Measurements from ENCODE around the gene EBF4. TPM values are rescaled to one million over a fixed set of nuclear protein-coding genes. Genes with fewer than 3 reads are reported as not detected.

EBF4 gene
- total RNA-seq, 6 experiments from 2014 or later: 2.8 to 16.6 (median 6.2) TPM

GRCh38 chr20:2687514-2687913 is 5.1 kb upstream of the EBF4 start:
- 39% methylated on average over 5 of the region's 6 CpGs for WGBS (ENCODE audit: insufficient coverage, low coverage, low lambda C conversion rate, missing lambda C conversion rate)
- intact Hi-C loops (cut with DNase I): no loop called here
- no peak for ATAC-seq
- Histone ChIP-seq H3K4me3 (no peak overlapping the region), H3K9me3 (no peaks in the 10 kb centered on the region), H3K36me3 (no peaks in the 10 kb centered on the region), H3K27me3 (no peaks in the 10 kb centered on the region), H3K4me1 (peaks cover 0 to 5% (median 0%) of the 10 kb centered on the region in 4 donors), H3K27ac (no peak overlapping the region)
- TF ChIP-seq, protein P1, sequence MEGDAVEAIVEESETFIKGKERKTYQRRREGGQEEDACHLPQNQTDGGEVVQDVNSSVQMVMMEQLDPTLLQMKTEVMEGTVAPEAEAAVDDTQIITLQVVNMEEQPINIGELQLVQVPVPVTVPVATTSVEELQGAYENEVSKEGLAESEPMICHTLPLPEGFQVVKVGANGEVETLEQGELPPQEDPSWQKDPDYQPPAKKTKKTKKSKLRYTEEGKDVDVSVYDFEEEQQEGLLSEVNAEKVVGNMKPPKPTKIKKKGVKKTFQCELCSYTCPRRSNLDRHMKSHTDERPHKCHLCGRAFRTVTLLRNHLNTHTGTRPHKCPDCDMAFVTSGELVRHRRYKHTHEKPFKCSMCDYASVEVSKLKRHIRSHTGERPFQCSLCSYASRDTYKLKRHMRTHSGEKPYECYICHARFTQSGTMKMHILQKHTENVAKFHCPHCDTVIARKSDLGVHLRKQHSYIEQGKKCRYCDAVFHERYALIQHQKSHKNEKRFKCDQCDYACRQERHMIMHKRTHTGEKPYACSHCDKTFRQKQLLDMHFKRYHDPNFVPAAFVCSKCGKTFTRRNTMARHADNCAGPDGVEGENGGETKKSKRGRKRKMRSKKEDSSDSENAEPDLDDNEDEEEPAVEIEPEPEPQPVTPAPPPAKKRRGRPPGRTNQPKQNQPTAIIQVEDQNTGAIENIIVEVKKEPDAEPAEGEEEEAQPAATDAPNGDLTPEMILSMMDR (IDR thresholded peaks at IDR 0.05): no peak
- no peak for TF ChIP-seq POLR2A (IDR thresholded peaks at IDR 0.05)
- DNase-seq: no peak

DNA sequence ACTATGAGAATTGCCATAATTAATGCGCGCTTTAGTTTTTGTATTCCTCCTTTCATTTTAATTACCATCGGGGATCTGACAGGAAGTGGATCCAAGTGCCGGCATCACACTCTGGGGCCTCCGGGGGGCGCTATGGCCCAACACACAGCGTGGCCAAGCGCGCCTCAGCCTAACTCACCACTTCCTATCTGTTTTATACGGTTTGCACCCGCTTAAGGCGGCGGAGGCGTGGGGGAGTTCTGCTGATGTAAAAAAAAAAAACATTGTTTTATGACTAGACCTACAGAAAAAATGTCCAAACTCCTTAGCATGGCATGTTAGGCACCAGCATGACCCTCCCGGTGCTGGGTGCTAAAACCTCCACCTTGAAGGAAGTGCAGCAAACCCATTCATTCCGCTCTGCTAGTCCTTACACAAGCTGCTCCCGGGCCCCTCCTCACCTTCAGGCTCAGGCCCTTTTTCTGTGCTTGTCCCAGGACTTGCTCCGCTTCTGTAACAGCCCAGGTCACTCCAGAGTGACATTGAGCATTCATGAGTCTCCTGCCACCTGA is 4.5 kb upstream of the EBF4 start:
- Histone ChIP-seq H3K36me3 (no peaks in the 10 kb centered on the region), H3K9me3 (no peaks in the 10 kb centered on the region), H3K27ac (no peak overlapping the region), H3K4me1 (peaks cover 0 to 5% (median 0%) of the 10 kb centered on the region in 4 donors), H3K27me3 (no peaks in the 10 kb centered on the region), H3K4me3 (no peak overlapping the region)
- ATAC-seq (peak; percentile 62 to 75 (median 67)), DNase-seq (peak in 1 of 3 donors; percentile 46)
- 13% methylated on average over 18 of the region's 18 CpGs for WGBS (ENCODE audit: insufficient coverage, low coverage, low lambda C conversion rate, missing lambda C conversion rate)
- intact Hi-C loops (cut with DNase I): no loop called here
- TF ChIP-seq POLR2A (IDR thresholded peaks at IDR 0.05): no peak
- TF ChIP-seq, protein P1 (IDR thresholded peaks at IDR 0.05): peak; percentile 26 to 51 (median 50)

GRCh38 chr20:2690213-2690612 is 2.4 kb upstream of the EBF4 start:
- 0% methylated on average over 1 of the region's 3 CpGs for WGBS (ENCODE audit: insufficient coverage, low coverage, low lambda C conversion rate, missing lambda C conversion rate)
- H3K27ac ChIP-seq: no peak overlapping the region
- H3K4me3 ChIP-seq: no peak overlapping the region
- no peak for DNase-seq
- intact Hi-C loops (cut with DNase I): no loop called here
- no peak for ATAC-seq
- H3K27me3 ChIP-seq: peaks cover 0 to 16% of the 10 kb centered on the region in 2 donors
- H3K9me3 ChIP-seq: no peaks in the 10 kb centered on the region
- TF ChIP-seq POLR2A (IDR thresholded peaks at IDR 0.05): no peak
- TF ChIP-seq, protein P1 (IDR thresholded peaks at IDR 0.05): no peak
- H3K4me1 ChIP-seq: peaks cover 0 to 5% (median 0%) of the 10 kb centered on the region in 4 donors
- no peaks in the 10 kb centered on the region for H3K36me3 ChIP-seq

GRCh38 chr20:2690718-2691117 is 1.9 kb upstream of the EBF4 start:
- no peak for DNase-seq
- no peak for ATAC-seq
- no peak overlapping the region for H3K27ac ChIP-seq
- 62% methylated on average over 6 of the region's 6 CpGs for WGBS (ENCODE audit: insufficient coverage, low coverage, low lambda C conversion rate, missing lambda C conversion rate)
- TF ChIP-seq, protein P1 (IDR thresholded peaks at IDR 0.05): no peak
- TF ChIP-seq POLR2A (IDR thresholded peaks at IDR 0.05): no peak
- no peaks in the 10 kb centered on the region for H3K36me3 ChIP-seq
- peaks cover 0 to 5% (median 0%) of the 10 kb centered on the region in 4 donors for H3K4me1 ChIP-seq
- H3K4me3 ChIP-seq: no peak overlapping the region
- intact Hi-C loops (cut with DNase I): no loop called here
- H3K9me3 ChIP-seq: no peaks in the 10 kb centered on the region
- H3K27me3 ChIP-seq: peaks cover 0 to 16% of the 10 kb centered on the region in 2 donors

Measured in right lobe of liver (tissue), 6 donors.